Vagina (tissue), 2 donors: Measurements from ENCODE around the gene PTGDS.

Experiments
- CTCF ChIP-seq, 3 experiments: fragments of 450-650 bp in 2 of 3; fragments of 200-600 bp in 1 of 3; sonication (generic) in 1 of 3; IDR thresholded peaks; one replicate each; pipeline ENCODE4 v1.5.1; 2017 to 2019; ENCODE audit warnings: antibody characterized with exemption in 3 of 3, mild to moderate bottlenecking in 2 of 3, moderate library complexity in 2 of 3
- POLR2A ChIP-seq, 2 donors: fragments of 450-650 bp; IDR thresholded peaks; one replicate each; pipeline ENCODE4 v1.6.1; 2017; ENCODE audit warnings: antibody characterized with exemption in 2 of 2, mild to moderate bottlenecking in 2 of 2, moderate library complexity in 2 of 2

GRCh38 chr9:136994888-136995230 lies 17.6 kb downstream of the PTGDS start:
- TF ChIP-seq CTCF (IDR thresholded peaks at IDR 0.05) (no peak), POLR2A (IDR thresholded peaks at IDR 0.05) (no peak)
